HG03520 (cell line): ENCODE results near the gene B4GALNT1.
"Not testable (repeated sequence)": the region's sequence is repeated elsewhere in the genome, so short reads cannot be mapped to it uniquely, and the experiment has no call there.

Experiments used
- ATAC-seq: cut with Tn5 transposase; IDR thresholded peaks from one replicate; pipeline ENCODE4 v1.9.1; 2021; ENCODE audit warnings: mild to moderate bottlenecking, moderate library complexity; ENCODE audit not compliant: unreplicated experiment

B4GALNT1 gene

GRCh38 chr12:57588951-57589610 is 43.9 kb downstream of the B4GALNT1 start:
- not testable (repeated sequence) for ATAC-seq

- no peak for ATAC-seq
Measured at GRCh38 chr12:57586832-57587429, 46.1 kb downstream of the B4GALNT1 start.

- no peak for ATAC-seq
Measured at GRCh38 chr12:57586128-57586527, 46.9 kb downstream of the B4GALNT1 start.

GRCh38 chr12:57585156-57585555 is 47.8 kb downstream of the B4GALNT1 start:
- no peak for ATAC-seq

GRCh38 chr12:57584690-57585089 is 48.3 kb downstream of the B4GALNT1 start:
- ATAC-seq = no peak

GRCh38 chr12:57584050-57584449 is 49.0 kb downstream of the B4GALNT1 start:
- ATAC-seq = no peak

GRCh38 chr12:57583008-57583831 is 49.8 kb downstream of the B4GALNT1 start:
- peak; percentile 88 for ATAC-seq

GRCh38 chr12:57582440-57582839 is 50.6 kb downstream of the B4GALNT1 start:
- ATAC-seq = no peak

- ATAC-seq = no peak
Measured at GRCh38 chr12:57581802-57582201, 51.2 kb downstream of the B4GALNT1 start.

GRCh38 chr12:57580466-57580795 is 52.6 kb downstream of the B4GALNT1 start:
- no peak for ATAC-seq

GRCh38 chr12:57579677-57580465 is 53.1 kb downstream of the B4GALNT1 start:
- ATAC-seq = no peak

GRCh38 chr12:57579011-57579410 is 54.0 kb downstream of the B4GALNT1 start:
- ATAC-seq = no peak

GRCh38 chr12:57577981-57578758 is 54.8 kb downstream of the B4GALNT1 start:
- ATAC-seq = no peak

GRCh38 chr12:57576613-57577160 is 56.3 kb downstream of the B4GALNT1 start:
- no peak for ATAC-seq
